AG04449 (cell line): ENCODE results near the gene PLSCR4.

Experiments
- CTCF ChIA-PET: fragments of 350-600 bp; formaldehyde crosslinking; extraction: SDS; loops from one replicate; lab custom pipeline; 2021; ENCODE audit warnings: antibody characterized with exemption; lab: Yijun Ruan, JAX
- POLR2A ChIA-PET: fragments of 400-600, 350-600 bp; formaldehyde crosslinking; extraction: SDS; loops from one replicate; lab custom pipeline; 2020; ENCODE audit warnings: antibody characterized with exemption, inconsistent platforms; lab: Yijun Ruan, JAX
- DNase-seq: peaks from one replicate; pipeline ENCODE4 v3.0.0-alpha.2; 2010; ENCODE audit warnings: low read depth, low spot score
- H3K4me3 ChIP-seq: 2 replicates; pipeline ENCODE4 v1.5.1; 2011; ENCODE audit warnings: low read depth, mild to moderate bottlenecking, control low read depth, low read length
- CTCF ChIP-seq: IDR thresholded peaks from one replicate; pipeline ENCODE4 v1.5.1; 2011; ENCODE audit warnings: mild to moderate bottlenecking, moderate library complexity, low read length, control low read depth, inconsistent platforms; ENCODE audit not compliant: insufficient read depth; ENCODE audit errors: missing control alignments

The PLSCR4 gene

GRCh38 chr3:146218880-146219866 lies 31.7 kb downstream of the PLSCR4 start:
- no peak overlapping the region for H3K4me3 ChIP-seq
- ChIA-PET CTCF (interaction anchor here (0.9 to 4.9 kb wide), 13 partner anchors 19 to 372 kb away, joined by 3 to 100 read pairs (median 4); no protein-coding TSS in a partner anchor), POLR2A (no interaction called here)
- no peak for TF ChIP-seq CTCF
- no peak for DNase-seq

DNA sequence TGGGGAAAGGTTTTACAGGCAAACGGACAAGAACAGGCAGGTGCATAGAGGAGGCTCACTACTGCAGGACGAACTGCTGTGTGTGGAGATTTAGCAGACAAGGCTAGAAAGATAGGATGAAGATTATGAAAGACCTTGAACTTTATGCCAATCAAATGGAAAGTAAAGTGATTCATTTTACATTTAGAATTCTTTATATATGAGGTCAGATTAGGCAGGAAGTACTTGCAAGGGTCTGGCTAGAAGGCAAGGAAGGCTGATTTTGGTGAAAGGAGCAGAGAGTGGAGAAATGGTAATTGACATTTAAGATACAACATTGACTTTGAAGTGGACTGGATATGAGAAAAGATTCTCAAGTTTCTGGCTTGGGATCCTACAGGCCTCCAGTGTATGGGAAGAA lies 33.6 kb downstream of the PLSCR4 start:
- POLR2A ChIA-PET, result no interaction called here
- CTCF ChIA-PET, result interaction anchor here (2.4 kb wide), 2 partner anchors 29 to 112 kb away, joined by 19 to 46 read pairs; no protein-coding TSS in a partner anchor

DNA sequence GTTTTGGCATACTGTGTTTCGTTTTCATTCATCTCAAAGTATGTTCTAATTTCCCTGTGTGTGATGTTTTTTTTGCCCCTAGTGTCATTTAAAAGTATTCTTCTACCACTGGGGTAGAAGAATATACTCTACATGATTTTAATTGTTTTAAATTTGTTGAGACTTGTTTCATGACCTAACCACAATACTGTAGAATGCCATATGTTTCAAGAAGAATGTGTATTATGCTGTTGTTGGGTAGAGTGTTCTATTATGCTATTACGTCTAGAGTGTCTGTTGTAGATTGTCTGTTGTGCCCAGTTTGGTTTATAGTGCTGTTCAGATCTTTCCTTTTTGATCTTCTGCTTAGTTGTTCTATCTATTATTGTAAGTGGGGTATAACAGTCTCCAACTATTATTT lies 36.4 kb downstream of the PLSCR4 start:
- ChIA-PET CTCF (no interaction called here), POLR2A (no interaction called here)
- no peak for DNase-seq
- no peak for TF ChIP-seq CTCF
- H3K4me3 ChIP-seq, result no peak overlapping the region

More for the DNA sequence above, 33.6 kb downstream of the PLSCR4 start:
- DNase-seq, result no peak
- TF ChIP-seq CTCF, result no peak
- H3K4me3 ChIP-seq, result no peak overlapping the region

DNA sequence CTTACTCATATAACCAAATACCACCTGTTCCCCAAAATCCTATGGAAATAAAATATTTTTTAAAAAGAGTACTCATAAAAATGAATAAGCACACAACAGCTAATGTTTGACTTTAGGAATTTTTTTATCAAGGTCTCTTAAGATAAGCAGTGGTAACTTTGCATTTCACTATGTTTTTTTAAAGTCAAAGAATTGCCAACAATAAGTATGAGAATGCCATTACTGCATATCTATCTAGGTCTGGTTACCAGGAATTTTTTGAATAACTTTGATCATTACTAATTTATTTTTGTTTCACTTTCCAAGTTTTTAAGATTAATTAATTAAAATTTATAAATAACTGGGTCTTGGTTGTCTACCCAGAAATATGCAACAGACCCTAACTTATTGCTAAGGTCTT lies 41.5 kb downstream of the PLSCR4 start:
- CTCF ChIA-PET, result interaction anchor here (1.2 to 1.3 kb wide), 3 partner anchors 19 to 118 kb away, joined by 3 to 4 read pairs (median 3); no protein-coding TSS in a partner anchor
- TF ChIP-seq CTCF, result no peak
- H3K4me3 ChIP-seq, result no peak overlapping the region
- POLR2A ChIA-PET, result no interaction called here
- DNase-seq, result no peak

- no peak for TF ChIP-seq CTCF
- DNase-seq, result no peak
- POLR2A ChIA-PET, result no interaction called here
- no peak overlapping the region for H3K4me3 ChIP-seq
- CTCF ChIA-PET, result interaction anchor here (1.2 to 3.3 kb wide), 3 partner anchors 12 to 123 kb away, joined by 3 to 23 read pairs (median 10); no protein-coding TSS in a partner anchor
Measured at GRCh38 chr3:146203776-146204175, 47.1 kb downstream of the PLSCR4 start.

DNA sequence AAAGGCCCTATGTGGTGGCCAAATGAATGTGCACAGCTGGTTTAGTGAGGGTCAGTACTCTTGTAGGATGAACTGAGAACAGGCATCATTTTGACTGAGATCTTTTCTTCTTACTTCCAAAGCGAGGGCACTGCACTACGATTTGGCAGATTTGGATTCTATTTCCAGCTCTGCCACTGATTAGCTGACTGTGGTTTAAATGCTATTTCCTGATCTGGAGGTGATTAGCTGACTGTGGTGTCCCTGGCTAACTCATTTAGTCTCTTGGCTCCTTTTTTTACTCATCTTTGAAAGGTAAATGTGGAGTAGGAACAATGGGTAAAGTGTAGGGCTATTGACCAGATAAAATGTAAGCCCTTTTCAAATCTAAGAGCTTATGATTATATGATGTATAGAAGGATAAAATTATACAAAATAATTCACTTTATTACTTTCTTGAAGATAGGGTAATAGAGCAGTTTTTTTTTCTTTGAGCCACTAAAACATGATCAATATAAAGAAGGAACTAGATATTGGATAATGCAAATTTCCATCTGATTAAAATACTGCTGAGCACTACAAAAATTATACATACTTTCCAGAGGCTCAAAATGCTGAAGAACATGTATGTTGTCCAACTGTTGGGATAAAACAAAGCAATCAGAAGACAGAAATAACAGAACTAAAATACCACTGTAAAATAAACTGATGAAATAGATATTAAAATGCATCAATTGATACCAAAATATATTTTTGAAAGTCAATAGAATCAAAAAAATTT lies 50.3 kb downstream of the PLSCR4 start:
- no peak for DNase-seq
- TF ChIP-seq CTCF, result no peak
- H3K4me3 ChIP-seq, result no peak overlapping the region
- CTCF ChIA-PET, result interaction anchor here (1.0 to 2.6 kb wide), 4 partner anchors 10 to 126 kb away, joined by 4 to 29 read pairs (median 6); no protein-coding TSS in a partner anchor
- POLR2A ChIA-PET, result no interaction called here
